GM18867 (cell line): ENCODE results near the gene HNMT.
"Not testable (repeated sequence)": the region's sequence is repeated elsewhere in the genome, so short reads cannot be mapped to it uniquely, and the experiment has no call there.

Experiments used
- ATAC-seq: cut with Tn5 transposase; IDR thresholded peaks from one replicate; pipeline ENCODE4 v1.9.1; 2021; ENCODE audit warnings: mild to moderate bottlenecking, moderate library complexity; ENCODE audit not compliant: unreplicated experiment

Gene HNMT

GRCh38 chr2:137964066-137964858 is at the start of gene HNMT:
Gene HNMT (plus strand): TSS chr2:137964473. CDS start chr2:137964492, 19 bp downstream.
- ATAC-seq = no peak

GRCh38 chr2:137921105-137921880 is 43.0 kb upstream of the HNMT start:
- ATAC-seq = no peak

GRCh38 chr2:137922171-137922570 is 42.1 kb upstream of the HNMT start:
- ATAC-seq = not testable (repeated sequence)

GRCh38 chr2:137924019-137924418 is 40.3 kb upstream of the HNMT start:
- no peak for ATAC-seq

GRCh38 chr2:137925599-137925998 is 38.7 kb upstream of the HNMT start:
- ATAC-seq = no peak

GRCh38 chr2:137927846-137928245 is 36.4 kb upstream of the HNMT start:
- ATAC-seq = no peak

GRCh38 chr2:137928547-137929518 is 35.4 kb upstream of the HNMT start:
- no peak for ATAC-seq

- no peak for ATAC-seq
These were observed 34.8 kb upstream of the HNMT start for GRCh38 chr2:137929519-137929916.

- ATAC-seq = no peak
These were observed 34.1 kb upstream of the HNMT start for GRCh38 chr2:137930146-137930545.

- ATAC-seq = no peak
These were observed 28.7 kb upstream of the HNMT start for GRCh38 chr2:137935591-137935990.

GRCh38 chr2:137937246-137937645 is 27.0 kb upstream of the HNMT start:
- ATAC-seq = no peak

GRCh38 chr2:137937778-137938177 is 26.5 kb upstream of the HNMT start:
- no peak for ATAC-seq

- no peak for ATAC-seq
These were observed 26.1 kb upstream of the HNMT start for GRCh38 chr2:137938204-137938603.

- ATAC-seq = no peak
These were observed 25.2 kb upstream of the HNMT start for GRCh38 chr2:137939026-137939425.

- ATAC-seq = no peak
These were observed 24.1 kb upstream of the HNMT start for GRCh38 chr2:137940154-137940553.

- ATAC-seq = no peak
These were observed 22.0 kb upstream of the HNMT start for GRCh38 chr2:137942037-137942832.

- ATAC-seq = no peak
These were observed 21.2 kb upstream of the HNMT start for GRCh38 chr2:137942833-137943677.

- no peak for ATAC-seq
These were observed 20.5 kb upstream of the HNMT start for GRCh38 chr2:137943678-137944347.

GRCh38 chr2:137944714-137945113 is 19.6 kb upstream of the HNMT start:
- ATAC-seq = no peak
